ENCODE measurements around the gene HOXA6. TPM values are rescaled to one million over a fixed set of nuclear protein-coding genes. Genes with fewer than 3 reads are reported as not detected.
A peak's percentile ranks its signal among the peaks of the same experiment; 100 is the strongest.

The HOXA6 gene
- total and polyA plus RNA-seq, 10 of the 15 experiments (the other 5 are each of a cell fraction or from before 2014, with no cell fraction given) = 0.08 TPM; not detected in 9

GRCh38 chr7:27166531-27167505 lies 19.2 kb upstream of the HOXA6 start:
- no peak overlapping the region for H2AFZ ChIP-seq (ENCODE audit: control insufficient read depth, low read depth, low read length)
- H3K9ac ChIP-seq (ENCODE audit: control insufficient read depth, insufficient read depth, low read length) = no peak overlapping the region
- BruUV-seq (replicated peaks) = no TSS peak
- no peak for ATAC-seq
- intact Hi-C loops (cut with micrococcal nuclease; ENCODE audit: unreplicated experiment) = no loop called here
- ChIA-PET CTCF (interaction anchor here (1.0 kb wide), 1 partner anchor 15 kb away, joined by 4 read pairs; no protein-coding TSS in a partner anchor), RAD21 (ENCODE audit: unreplicated experiment) (no interaction called here), POLR2A (no interaction called here), SMC1A (ENCODE audit: uncharacterized antibody, unreplicated experiment) (no interaction called here)
- 21% methylated on average over 46 of the region's 50 CpGs for WGBS (ENCODE audit: insufficient coverage, insufficient replicate concordance, low lambda C conversion rate, missing lambda C conversion rate)
- no peaks in the 10 kb centered on the region for H3K4me1 ChIP-seq (ENCODE audit: control insufficient read depth, insufficient read depth, low read length)
- H3K27me3 ChIP-seq (replicated peaks in 1 of 2; ENCODE audit: control insufficient read depth in 2 of 2, insufficient read depth in 2 of 2, low read length in 1 of 2) = peaks cover 24 to 43% of the 10 kb centered on the region in 2 experiments
- no peak for FAIRE-seq
- H3K79me2 ChIP-seq (ENCODE audit: control insufficient read depth, insufficient read depth, low read length) = no peaks in the 10 kb centered on the region
- no peak overlapping the region for H3K4me2 ChIP-seq (ENCODE audit: control insufficient read depth, insufficient read depth)
- TF ChIP-seq EZH2 (IDR thresholded peaks at IDR 0.05; ENCODE audit: borderline replicate concordance, control insufficient read depth, low read depth, low read length) (0 out of 2 replicates have a peak, but pooled peaks have one; percentile 22), TCF3 (IDR thresholded peaks at IDR 0.05; ENCODE audit: borderline replicate concordance, insufficient read depth, low read depth, low read length) (no peak)
- no peaks in the 10 kb centered on the region; a peak in 1 of 4 replicates for H3K36me3 ChIP-seq (ENCODE audit: control insufficient read depth in 2 of 2, insufficient read depth in 2 of 2, low read length in 1 of 2)
- DNase-seq (ENCODE audit: low read depth, low spot score) = no peak
- no peak overlapping the region for H3K4me3 ChIP-seq
- no peak overlapping the region for H3K27ac ChIP-seq (ENCODE audit: control insufficient read depth, insufficient read depth)
- peaks cover 2% of the 10 kb centered on the region; the same call in 1 of the 3 replicates for H3K9me3 ChIP-seq (replicated peaks; ENCODE audit: control insufficient read depth, insufficient read depth, low read length)
- in situ Hi-C loops (cut with MboI) = loop anchor here (25.0 kb wide), 1 partner anchor 1080 kb away; no protein-coding TSS in a partner anchor
- H4K20me1 ChIP-seq (ENCODE audit: control insufficient read depth, insufficient read depth) = no peaks in the 10 kb centered on the region

- Histone ChIP-seq H3K9me3 (replicated peaks; ENCODE audit: control insufficient read depth, insufficient read depth, low read length) (peaks cover 2% of the 10 kb centered on the region; the same call in 1 of the 3 replicates), H4K20me1 (ENCODE audit: control insufficient read depth, insufficient read depth) (no peaks in the 10 kb centered on the region), H3K27ac (ENCODE audit: control insufficient read depth, insufficient read depth) (no peak overlapping the region), H3K79me2 (ENCODE audit: control insufficient read depth, insufficient read depth, low read length) (no peaks in the 10 kb centered on the region), H3K27me3 (replicated peaks in 1 of 2; ENCODE audit: control insufficient read depth in 2 of 2, insufficient read depth in 2 of 2, low read length in 1 of 2) (peaks cover 19 to 41% of the 10 kb centered on the region in 2 experiments), H3K4me1 (ENCODE audit: control insufficient read depth, insufficient read depth, low read length) (no peaks in the 10 kb centered on the region), H2AFZ (ENCODE audit: control insufficient read depth, low read depth, low read length) (no peak overlapping the region), H3K36me3 (ENCODE audit: control insufficient read depth in 2 of 2, insufficient read depth in 2 of 2, low read length in 1 of 2) (no peaks in the 10 kb centered on the region; a peak in 1 of 4 replicates), H3K9ac (ENCODE audit: control insufficient read depth, insufficient read depth, low read length) (no peak overlapping the region), H3K4me2 (ENCODE audit: control insufficient read depth, insufficient read depth) (no peak overlapping the region), H3K4me3 (no peak overlapping the region)
- no peak for FAIRE-seq
- DNase-seq (ENCODE audit: low read depth, low spot score) = no peak
- ChIA-PET RAD21 (ENCODE audit: unreplicated experiment) (no interaction called here), SMC1A (ENCODE audit: uncharacterized antibody, unreplicated experiment) (no interaction called here), CTCF (interaction anchor here (1.0 kb wide), 1 partner anchor 16 kb away, joined by 4 read pairs; no protein-coding TSS in a partner anchor), POLR2A (no interaction called here)
- TF ChIP-seq CHD4 (IDR thresholded peaks at IDR 0.05) (no peak), RELA (IDR thresholded peaks at IDR 0.05; ENCODE audit: borderline replicate concordance, partially characterized antibody) (no peak), SUPT20H (IDR thresholded peaks at IDR 0.05; ENCODE audit: borderline replicate concordance, control insufficient read depth, low read depth, low read length) (no peak), ZZZ3 (IDR thresholded peaks at IDR 0.05; ENCODE audit: control insufficient read depth, insufficient read length, low read depth) (no peak), SREBF1 (IDR thresholded peaks at IDR 0.05; ENCODE audit: low read length) (no peak), ZNF384 (IDR thresholded peaks at IDR 0.05; ENCODE audit: borderline replicate concordance, low read depth, low read length) (no peak), MXI1 (IDR thresholded peaks at IDR 0.05; ENCODE audit: low read depth, low read length) (no peak), NRF1 (conservative IDR thresholded peaks at IDR 0.05; ENCODE audit: low read depth, low read length) (no peak)
- WGBS (ENCODE audit: insufficient coverage, insufficient replicate concordance, low lambda C conversion rate, missing lambda C conversion rate) = 32% methylated on average over 39 of the region's 46 CpGs
- in situ Hi-C loops (cut with MboI) = loop anchor here (25.0 kb wide), 1 partner anchor 1079 kb away; no protein-coding TSS in a partner anchor
- BruUV-seq (replicated peaks) = no TSS peak
- ATAC-seq = no peak
- intact Hi-C loops (cut with micrococcal nuclease; ENCODE audit: unreplicated experiment) = no loop called here
Measured at GRCh38 chr7:27165996-27166530, 18.5 kb upstream of the HOXA6 start.

Measured in GM12878 (cell line).